GM19238 (cell line): ENCODE results near the gene HLA-C.
"Not testable (repeated sequence)": the region's sequence is repeated elsewhere in the genome, so short reads cannot be mapped to it uniquely, and the experiment has no call there.

Experiments
- DNase-seq: peaks from one replicate; pipeline ENCODE4 v3.0.0; 2011; ENCODE audit warnings: low spot score; ENCODE audit not compliant: insufficient read length

HLA-C gene

GRCh38 chr6:31270788-31271640 lies 878 bp downstream of the HLA-C start:
- DNase-seq, result peak; percentile 22

- no peak for DNase-seq
Observed at GRCh38 chr6:31268836-31269235, 3.1 kb downstream of the HLA-C start.

- no peak for DNase-seq
Observed at GRCh38 chr6:31268369-31268765, 3.5 kb downstream of the HLA-C start.

GRCh38 chr6:31267651-31268368 lies 4.1 kb downstream of the HLA-C start:
- no peak for DNase-seq

GRCh38 chr6:31266567-31267360 lies 5.1 kb downstream of the HLA-C start:
- no peak for DNase-seq

GRCh38 chr6:31265926-31266325 lies 6.0 kb downstream of the HLA-C start:
- DNase-seq, result no peak

GRCh38 chr6:31263346-31263933 lies 8.5 kb downstream of the HLA-C start:
- DNase-seq, result not testable (repeated sequence)

GRCh38 chr6:31259995-31260394 lies 11.9 kb downstream of the HLA-C start:
- not testable (repeated sequence) for DNase-seq

GRCh38 chr6:31252625-31253024 lies 19.3 kb downstream of the HLA-C start:
- no peak for DNase-seq

- no peak for DNase-seq
Observed at GRCh38 chr6:31251261-31251660, 20.6 kb downstream of the HLA-C start.

- no peak for DNase-seq
Observed at GRCh38 chr6:31249184-31249583, 22.7 kb downstream of the HLA-C start.

- DNase-seq, result no peak
Observed at GRCh38 chr6:31247813-31248212, 24.1 kb downstream of the HLA-C start.

GRCh38 chr6:31246051-31246521 lies 25.8 kb downstream of the HLA-C start:
- DNase-seq, result no peak

GRCh38 chr6:31243508-31243907 lies 28.4 kb downstream of the HLA-C start:
- DNase-seq, result no peak

GRCh38 chr6:31239854-31240253 lies 32.0 kb downstream of the HLA-C start:
- no peak for DNase-seq

- not testable (repeated sequence) for DNase-seq
Observed at GRCh38 chr6:31234101-31234500, 37.8 kb downstream of the HLA-C start.

- no peak for DNase-seq
Observed at GRCh38 chr6:31228476-31228875, 43.4 kb downstream of the HLA-C start.

- DNase-seq, result no peak
Observed at GRCh38 chr6:31227143-31227542, 44.7 kb downstream of the HLA-C start.

GRCh38 chr6:31225735-31226134 lies 46.2 kb downstream of the HLA-C start:
- DNase-seq, result no peak

GRCh38 chr6:31222496-31222895 lies 49.4 kb downstream of the HLA-C start:
- no peak for DNase-seq
